Activated CD4-positive, CD25-positive, alpha-beta regulatory T cell treated with anti-CD3 and anti-CD28 coated beads, Interleukin-2, amount 50 U/mL, for 16 hours (primary cell): ENCODE data around the gene TEAD3.
"Not testable (repeated sequence)": the region's sequence is repeated elsewhere in the genome, so short reads cannot be mapped to it uniquely, and the experiment has no call there.

Experiments used
- DNase-seq: peaks from one replicate; pipeline ENCODE4 v3.0.0-alpha.2; 2020; ENCODE audit warnings: low read depth, low spot score

Gene TEAD3

DNA sequence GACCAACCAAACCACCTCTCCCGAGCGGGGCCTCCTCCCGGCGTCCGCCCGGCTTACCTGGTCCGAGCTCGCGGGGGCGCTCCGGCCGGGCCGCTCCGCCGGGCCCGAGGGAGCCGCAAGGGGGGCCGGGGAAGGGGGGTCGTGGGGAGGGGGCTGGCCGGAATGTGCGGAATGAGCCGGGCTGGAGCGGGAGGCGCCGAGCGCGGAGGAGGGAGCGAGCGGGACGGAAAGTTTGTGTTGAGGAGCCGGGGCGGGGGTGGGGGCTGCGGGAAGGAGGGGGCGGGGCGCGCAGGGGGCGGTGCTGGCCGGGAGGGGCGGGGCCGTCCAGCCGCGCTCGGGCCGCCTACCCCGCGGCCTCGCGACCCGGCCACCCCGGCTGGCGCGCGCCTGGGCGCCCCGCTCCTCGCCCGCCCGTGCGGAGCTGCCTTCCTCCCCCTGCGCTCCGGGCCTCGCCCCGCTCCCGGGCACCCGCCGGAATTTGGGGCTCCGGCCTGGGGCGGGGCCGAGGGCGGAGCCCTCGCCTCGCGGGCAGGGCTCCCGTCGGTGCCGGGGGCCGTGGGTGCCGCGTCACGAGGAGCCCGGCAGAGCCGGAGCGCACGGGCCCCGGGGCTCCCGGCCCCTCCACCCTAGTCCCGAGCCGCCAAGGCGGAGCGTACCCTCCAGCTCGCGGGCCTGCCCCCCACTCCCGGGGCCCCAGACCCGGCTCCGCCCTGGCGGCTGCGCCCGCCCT, at the start of gene TEAD3:
Gene TEAD3 (minus strand): TSS at position 239 of the 730 bp plus-strand sequence.
- DNase-seq: no peak

DNA sequence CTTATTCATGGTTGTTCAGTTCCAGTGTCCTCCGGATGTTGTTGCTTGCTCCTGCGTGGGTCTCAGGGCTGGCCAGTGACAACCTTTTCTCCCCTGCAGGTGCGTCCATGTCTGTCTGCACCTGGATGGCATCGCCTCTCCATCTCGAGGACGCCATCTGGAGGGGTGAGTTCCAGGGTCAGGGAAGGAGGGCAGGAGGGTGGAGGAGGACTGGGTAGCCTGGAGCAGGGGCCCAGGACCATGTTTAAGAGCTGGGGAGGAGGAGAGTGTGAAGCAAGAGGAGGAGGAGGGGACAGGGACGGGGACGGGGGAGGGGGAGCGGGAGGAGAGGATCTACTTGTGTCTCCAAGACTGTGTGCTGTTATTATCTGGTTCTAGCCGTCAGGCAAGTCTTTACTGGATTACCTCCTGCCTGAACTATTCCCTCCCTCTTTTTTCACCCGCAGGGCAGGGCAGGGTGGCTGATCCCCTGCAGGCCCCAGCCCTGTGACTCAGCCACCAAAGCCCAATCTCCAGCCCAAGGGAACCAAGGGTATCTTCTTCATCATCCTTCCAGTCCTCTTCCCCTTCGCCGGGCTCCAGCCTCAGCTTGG, 48.0 kb upstream of the TEAD3 start:
- DNase-seq: no peak

DNA sequence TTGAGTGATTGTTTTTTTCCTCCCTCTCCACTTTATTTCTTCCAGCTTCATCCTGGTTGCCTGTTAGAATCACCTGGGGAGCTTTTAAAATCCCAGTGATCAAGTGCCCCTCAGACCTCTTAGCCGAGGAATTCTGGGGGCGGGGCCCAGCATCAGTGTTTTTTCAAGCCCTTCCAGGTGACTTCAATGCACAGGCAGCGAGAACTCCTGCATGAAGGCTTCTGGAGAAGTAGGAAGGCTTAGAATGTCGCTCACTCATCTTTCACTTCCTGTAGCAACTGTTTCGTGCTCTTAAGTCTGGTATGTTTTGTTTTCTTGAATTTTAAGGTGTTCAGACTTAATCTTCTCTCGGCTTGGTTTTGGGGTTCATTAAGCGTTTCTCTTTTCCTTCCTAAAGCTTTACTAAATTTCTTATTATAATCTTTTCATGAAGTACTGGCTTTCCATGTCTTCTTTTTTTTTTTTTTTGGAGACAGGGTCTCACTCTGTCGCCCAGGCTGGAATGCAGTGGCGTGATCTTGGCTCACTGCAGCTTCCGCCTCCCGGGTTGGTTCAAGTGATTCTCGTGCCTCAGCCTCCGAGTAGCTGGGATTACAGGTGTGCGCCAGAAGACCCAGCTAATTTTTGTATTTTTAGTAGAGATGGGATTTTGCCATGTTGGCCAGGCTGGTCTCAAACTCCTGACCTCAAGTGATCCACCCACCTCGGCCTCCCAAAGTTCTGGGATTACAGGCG, 46.7 kb upstream of the TEAD3 start:
- DNase-seq: no peak

DNA sequence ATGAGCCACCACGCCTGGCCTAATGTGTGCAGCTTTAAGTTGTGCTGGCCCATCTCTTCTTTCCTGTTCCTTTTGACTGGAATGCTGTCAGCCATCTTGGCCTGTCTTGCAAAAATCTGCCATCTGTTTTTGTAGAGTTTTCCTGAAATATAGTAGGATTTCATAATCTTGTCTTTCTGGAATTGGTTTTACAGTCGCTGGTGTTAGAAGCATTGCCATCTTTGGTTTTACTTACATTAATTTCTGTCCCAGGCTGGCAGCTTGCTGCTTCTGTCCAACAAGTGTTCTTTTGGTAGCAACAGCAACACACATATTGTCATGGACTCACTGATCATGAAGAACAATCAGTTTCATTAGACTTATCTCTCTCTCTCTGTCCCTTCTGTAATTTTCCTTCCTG, 45.0 kb upstream of the TEAD3 start:
- no peak for DNase-seq

DNA sequence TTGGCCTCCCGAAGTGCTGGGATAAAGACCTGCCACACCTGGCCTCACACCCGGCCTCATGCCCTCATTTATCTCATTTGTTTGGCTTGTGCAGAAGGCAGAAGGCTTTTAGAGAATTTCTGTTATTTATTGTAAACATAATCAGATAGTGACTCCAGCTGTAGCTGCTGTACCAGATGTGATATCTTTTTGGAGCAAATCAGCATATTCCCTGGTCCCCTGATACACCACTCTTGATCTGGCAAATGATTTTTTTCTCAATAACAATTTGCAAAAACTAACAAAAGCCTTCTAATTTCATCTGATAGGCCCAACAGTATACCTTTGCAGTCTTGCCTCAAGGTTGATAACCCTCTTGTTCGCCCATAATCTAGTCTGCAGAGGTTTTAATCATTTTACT, 42.3 kb upstream of the TEAD3 start:
- DNase-seq: no peak

DNA sequence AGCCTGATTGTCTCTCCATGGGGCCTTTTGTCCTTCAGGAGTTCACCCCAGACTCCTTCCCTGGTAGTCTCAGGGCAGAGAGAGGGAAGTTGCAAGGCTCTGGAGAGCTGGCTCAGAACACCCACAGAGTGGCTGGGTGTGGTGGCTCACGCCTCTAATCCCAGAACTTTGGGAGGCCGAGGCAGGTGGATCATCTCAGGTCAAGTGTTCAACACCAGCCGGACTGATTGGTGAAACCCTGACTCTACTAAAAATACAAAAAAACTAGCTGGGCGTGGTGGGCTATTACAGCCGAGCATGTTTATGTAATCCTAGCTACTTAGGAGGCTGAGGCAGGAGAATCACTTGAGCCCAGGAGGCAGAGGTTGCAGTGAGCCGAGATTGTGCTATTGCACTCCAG, 39.0 kb upstream of the TEAD3 start:
- not testable (repeated sequence) for DNase-seq

DNA sequence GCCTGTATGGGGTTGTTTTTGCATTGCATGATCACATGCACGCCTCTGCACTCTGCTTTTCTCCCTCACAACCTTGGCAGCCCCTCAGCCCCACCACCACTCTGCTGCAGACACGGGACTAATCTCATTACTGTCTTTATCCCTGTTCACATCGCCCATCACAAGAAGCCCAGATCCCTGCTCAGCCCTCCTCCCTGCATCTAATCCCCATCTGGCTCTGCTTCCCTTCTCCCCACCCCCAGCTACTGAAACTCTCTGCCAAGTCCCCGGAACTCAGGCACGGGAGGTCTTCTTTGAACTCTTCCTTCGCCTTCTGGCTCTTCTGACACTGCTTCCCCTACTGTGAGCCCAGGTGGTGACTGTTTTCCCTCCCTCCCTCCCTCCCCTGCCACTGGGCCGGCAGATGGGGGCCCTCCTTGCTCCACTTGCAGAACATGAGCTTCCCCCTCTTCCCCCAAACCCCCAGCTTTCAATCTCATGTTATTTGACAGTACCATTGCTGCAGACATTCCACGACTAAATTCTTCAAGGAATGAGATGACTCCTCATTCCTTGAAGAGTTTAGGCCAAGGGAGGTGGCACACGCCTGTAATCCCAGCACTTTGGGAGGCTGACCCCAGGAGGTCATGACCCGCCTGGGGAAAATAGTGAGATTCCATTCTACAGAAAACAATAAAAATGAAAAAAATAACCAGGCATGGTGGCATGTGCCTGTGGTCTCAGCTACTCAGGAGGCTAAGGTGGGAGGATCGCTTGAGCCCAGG, 37.7 kb upstream of the TEAD3 start:
- DNase-seq: no peak

DNA sequence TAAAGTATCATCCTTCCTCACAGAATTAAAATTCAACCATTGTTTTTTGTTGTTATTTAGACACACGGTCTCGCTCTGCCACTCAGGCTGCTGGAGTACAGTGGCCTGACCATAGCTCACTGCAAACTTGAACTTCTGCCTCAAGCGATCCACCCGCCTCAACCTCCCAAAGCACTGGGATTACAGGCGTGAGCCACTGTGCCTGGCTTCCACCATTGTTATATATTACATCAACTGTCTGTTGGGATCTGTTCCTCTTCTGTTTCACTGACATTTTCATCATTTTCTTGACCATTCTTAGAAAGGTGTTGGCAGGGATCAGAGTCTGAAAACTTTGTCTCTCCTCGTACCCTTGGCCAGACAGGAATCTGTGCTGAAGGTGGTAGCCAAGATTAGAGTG, 37.1 kb upstream of the TEAD3 start:
- no peak for DNase-seq

DNA sequence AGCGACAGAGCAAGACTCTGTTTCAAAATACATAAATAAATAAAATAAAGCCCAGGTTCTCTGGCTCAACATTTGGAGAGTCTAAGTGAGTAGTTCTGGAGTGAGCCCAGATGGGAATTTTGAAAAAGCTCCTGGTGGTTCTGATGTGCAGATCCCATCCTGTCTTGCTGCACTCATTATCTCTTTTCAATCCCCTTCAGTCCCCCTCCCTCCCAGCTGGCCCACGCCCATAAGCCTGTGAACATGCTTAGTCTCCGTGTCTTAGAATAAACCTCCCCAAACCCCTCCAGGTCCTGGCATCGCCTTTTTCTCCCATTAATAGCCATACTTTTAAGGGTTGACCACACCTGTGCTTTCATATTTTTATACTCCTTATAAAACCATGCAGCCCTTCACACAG, 35.2 kb upstream of the TEAD3 start:
- no peak for DNase-seq

DNA sequence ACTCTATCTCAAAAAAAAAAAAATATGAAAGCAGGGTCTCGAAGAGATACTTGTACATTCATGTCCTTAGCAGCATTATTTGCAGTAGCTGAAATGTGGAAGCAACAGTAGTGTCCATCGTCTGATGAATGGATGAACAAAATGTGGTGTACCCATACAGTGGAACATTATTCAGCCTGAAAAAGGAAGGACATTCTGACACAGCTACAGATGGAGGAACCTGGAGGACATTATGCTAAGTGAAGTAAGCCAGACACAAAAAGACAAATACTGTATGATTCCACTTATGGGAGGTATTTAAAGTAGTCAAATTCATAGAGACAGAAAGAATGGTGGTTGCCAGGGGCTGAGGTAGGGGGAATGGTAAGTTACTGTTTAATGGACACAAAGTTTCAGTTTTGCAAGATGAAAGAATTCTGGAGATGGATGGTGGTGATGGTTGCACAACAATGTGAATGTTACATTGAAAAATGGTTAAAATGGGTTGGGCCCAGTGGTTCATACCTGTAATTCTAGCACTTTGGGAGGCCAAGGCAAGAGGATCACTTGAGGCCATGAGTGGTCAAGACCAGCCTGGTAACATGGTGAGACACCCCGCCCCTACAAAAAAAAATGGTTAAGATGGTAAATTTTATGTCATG, 27.6 kb upstream of the TEAD3 start:
- DNase-seq: no peak

DNA sequence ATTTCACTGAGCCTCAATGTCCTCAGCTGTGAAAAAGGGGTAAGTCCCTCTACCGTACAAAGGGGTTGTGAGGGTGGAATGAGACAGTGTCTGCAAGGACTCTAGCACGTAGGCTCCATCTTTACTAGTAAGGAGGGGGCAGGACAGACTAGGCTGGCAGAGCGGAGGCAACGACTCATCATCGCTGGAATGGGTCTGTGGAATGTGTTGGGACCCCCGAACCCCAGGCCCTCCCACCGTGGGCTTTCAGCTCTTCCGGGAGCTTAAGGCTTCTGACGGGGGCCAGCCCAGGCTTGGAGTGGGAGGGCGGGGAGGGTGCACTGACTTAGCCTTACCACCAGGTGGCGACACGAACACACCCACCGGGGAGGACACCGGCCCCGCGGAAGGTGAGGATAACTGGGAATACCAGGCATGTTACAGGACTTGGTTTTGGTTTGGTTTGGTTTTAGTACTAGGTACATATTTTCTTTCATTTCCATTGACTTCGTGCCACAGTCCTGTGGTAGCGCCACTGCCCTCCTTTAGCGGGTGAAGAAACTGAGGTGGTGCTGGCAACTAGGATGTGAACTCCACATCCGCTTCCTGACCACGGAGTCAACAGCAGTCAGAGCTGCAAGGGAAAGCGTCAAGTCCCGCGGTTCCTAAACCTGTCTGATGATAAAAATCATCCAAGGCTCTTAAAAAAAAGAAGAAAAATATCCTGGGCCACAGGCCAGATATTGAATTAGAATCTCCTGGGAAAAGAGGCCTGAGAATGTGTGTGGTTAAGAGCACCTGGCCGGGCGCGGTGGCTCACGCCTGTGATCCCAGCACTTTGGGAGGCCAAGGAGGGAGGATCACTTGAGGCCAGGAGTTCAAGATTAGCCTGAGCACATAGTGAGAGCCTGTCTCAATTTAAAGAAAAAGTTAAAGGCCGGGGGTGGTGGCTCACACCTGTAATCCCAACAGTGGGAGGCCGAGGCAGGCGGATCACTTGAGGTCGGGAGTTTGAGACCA, 26.1 kb upstream of the TEAD3 start:
- peak; percentile 58 for DNase-seq

DNA sequence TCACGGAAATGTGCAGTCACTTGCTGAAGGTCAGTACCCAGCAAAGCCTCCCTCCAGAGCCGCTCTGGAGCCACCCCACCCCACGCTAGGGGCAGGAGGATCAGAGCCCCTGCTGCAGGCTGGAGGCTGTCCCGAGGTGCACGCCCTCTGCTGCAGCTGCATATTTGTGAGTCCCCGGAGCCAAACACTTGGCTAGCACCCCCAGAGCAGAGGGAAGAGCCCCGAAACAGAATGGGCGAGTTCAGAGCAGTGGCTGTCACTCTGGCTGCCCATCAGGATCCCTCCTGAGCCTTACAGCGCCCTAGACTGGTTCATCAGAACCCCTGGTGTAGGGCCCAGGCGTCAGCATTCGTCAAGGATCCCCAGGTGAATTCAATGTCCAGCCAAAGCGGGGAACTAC, 25.3 kb upstream of the TEAD3 start:
- DNase-seq: no peak

DNA sequence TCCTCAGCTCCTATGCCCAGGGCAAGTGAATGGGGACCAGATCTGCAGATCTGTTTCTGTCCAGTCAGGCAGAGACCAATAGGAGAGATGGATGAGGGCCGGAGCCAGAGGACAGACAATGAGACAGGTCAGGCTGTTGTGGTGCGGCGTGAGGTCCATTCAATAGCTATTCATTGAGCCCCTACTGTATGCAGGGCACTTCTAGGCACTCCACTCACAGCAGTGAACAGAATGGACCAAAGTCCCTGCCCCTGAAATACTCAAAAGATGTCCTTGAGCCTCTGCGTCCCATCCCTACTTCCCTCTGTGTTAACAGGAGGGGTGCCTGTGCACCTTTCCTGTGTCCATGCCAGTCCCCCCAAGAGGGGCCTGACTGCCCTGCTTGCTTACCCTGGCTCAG, 24.4 kb upstream of the TEAD3 start:
- no peak for DNase-seq

DNA sequence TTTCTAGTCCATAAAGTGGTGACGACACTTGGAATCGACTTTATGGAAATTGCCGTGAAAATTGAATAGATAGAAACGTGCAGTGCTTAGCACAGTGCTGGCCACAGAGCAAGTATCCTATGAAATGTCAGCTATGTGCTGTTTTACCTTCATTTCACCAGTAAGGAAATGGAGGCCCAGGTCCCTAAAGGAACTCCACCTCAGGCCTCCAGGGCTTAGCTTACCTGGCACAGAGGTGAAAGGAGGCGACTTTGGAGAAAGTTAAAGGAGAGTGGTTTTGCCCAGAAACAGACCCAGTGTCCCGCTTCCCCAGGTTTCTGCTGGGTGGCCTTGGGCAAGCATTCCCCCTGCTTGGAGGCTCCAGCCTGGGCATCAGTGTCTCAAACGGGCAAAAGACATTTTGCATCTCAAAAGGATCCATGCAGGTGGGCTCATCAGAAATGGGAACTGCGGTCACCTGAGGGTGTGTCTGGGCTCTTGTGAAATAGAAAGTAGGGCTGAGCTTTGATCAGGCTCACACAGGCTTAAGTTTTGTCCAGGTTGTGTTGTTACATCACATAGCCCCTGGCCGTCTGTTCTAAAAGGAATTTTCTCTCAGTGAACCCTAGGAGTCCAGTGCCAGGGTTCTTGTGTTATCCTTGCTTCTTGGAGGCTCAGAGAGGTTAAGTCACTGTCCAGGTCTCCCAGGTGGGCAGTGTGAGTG, 22.6 kb upstream of the TEAD3 start:
- DNase-seq: no peak

DNA sequence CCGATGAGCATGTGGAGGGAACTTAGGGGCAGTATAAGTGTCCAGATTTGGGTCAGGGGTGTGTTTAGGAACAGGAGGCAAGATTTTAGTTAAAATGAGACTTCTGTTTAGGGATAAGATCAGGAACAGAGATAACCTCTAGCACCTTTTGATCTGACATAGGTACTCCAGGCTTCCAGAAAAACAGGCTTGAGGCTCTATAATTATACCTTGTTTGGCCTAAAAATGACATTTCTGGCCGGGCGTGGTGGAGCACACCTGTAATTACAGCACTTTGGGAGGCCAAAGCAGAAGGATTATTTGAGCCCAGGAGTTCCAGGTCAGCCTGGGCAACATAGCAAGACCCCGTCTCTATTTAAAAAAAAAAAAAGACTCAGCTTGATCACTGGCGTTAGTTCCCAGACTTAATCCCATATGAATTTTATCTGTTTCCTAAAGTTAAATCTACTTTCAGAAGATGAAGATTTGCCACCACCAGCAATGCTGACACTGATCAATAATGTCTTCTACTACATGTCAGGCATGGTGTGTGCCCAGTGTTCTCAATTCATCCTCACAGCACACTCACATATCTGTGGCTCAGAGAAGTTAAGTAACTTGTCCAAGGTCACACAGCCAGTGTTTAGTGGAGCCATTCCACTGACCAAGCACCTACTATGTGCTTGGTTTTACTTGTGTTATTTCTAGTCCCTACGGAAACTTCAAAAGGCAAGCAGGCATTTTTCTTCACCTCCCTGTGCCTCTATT, 21.9 kb upstream of the TEAD3 start:
- no peak for DNase-seq

DNA sequence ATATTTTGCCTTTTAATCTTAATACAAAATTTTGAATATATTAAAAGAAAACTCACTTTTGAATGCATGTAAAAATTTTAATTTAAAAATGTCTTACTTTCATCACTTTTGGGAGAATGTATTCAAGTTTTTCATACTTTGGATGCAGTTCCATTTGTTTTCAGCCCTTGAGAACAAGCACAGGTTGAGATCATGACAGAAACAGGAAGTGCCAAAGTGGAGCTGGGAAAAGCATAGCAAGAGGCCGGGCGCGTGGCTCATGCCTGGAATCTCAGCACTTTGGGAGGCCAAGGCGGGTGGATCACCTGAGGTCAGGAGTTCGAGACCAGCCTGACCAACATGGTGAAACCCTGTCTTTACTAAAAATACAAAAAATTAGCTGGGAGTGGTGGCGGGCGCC, 21.1 kb upstream of the TEAD3 start:
- DNase-seq: not testable (repeated sequence)

DNA sequence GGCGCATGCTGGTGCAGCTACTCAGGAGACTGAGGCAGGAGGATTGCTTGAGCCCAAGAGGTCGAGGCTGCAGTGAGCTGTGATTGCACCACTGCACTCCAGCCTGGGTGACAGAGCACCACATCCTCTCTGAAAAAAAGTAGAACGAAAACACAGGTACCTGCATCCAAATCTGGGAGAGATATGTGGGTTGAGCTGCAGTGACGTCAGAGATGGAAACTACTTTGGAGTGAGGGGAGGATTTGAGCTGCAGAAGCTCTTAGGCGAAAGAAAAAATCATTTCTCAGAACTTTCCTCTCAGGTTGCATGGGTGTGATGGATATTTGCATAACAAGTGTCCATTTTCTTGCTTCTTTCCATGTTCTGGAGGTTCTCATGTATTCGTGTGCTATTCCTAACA, 19.8 kb upstream of the TEAD3 start:
- DNase-seq: no peak

DNA sequence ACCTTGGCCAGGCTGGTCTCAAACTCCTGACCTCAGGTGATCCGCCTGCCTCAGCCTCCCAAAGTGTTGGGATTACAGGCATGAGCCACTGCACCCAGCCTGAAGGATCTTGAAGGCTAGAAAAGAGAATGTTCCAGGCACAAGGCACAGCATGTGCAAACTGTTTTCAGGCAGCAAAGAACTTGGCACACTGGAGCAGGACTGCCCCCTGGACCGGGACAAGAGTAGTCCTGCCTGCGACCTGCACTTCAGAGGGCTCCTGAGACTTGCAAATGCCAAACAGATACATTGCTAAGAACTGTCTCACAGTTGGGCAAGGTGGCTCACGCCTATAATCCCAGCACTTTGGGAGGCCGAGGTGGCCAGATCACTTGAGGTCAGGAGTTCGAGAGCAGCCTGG, 19.1 kb upstream of the TEAD3 start:
- not testable (repeated sequence) for DNase-seq

DNA sequence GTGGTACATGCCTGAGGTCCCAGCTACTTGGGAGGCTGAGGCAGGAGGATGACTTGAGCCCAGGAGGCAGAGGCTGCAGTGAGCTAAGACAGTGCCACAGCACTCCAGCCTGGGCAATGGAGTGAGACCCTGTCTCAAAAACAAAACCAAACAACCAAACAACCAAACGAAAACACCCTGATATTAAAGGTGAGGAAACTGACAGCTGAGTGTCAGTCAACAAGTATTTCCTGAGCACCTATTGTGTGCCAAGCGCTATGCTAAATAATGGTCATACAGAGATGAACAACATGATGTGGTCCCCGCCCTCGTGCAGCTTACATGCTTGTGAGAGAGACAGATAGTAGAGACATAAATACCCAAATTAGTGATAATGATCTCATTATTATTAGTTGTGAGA, 17.7 kb upstream of the TEAD3 start:
- no peak for DNase-seq
